ENCODE data around the gene NARF. TPM values are rescaled to one million over a fixed set of nuclear protein-coding genes. Genes with fewer than 3 reads are reported as not detected.
A peak's percentile ranks its signal among the peaks of the same experiment; 100 is the strongest.

Gene NARF
- total and polyA plus RNA-seq, 2 of the 8 experiments (the other 6 are each of a cell fraction or from before 2014, with no cell fraction given): 97.4 to 131 TPM

GRCh38 chr17:82446124-82446523 lies 12.4 kb upstream of the NARF start:
- peak overlapping the region; percentile 28 for H4K8ac ChIP-seq (ENCODE audit: extremely low read depth, insufficient read depth, low read length)
- no peaks in the 10 kb centered on the region for H3K9me3 ChIP-seq (ENCODE audit: insufficient read depth in 2 of 2, low read depth in 1 of 2, low read length in 1 of 2)
- H3K4me2 ChIP-seq (ENCODE audit: insufficient read depth in 1 of 2, low read depth in 2 of 2, low read length in 2 of 2): no peak overlapping the region
- H2BK15ac ChIP-seq (ENCODE audit: low read length): no peak overlapping the region
- WGBS, 2 experiments (ENCODE audit: extremely low coverage in 1 of 2, insufficient coverage in 1 of 2, insufficient read length in 1 of 2, insufficient replicate concordance in 2 of 2, low coverage in 1 of 2, low lambda C conversion rate in 2 of 2, missing lambda C conversion rate in 1 of 2): 88% methylated on average over 13 of the region's 15 CpGs; no CpG with 5 or more reads in 1 of the 2 experiments
- H3K56ac ChIP-seq (replicated peaks; ENCODE audit: insufficient read length, low read depth, low read length): no peak overlapping the region
- no peak overlapping the region for H4K91ac ChIP-seq (replicated peaks; ENCODE audit: insufficient read length, low read length)
- no peak overlapping the region for H3K18ac ChIP-seq (ENCODE audit: extremely low read depth, low read length)
- no peak overlapping the region for H2BK12ac ChIP-seq (ENCODE audit: low read depth, low read length)
- no peak overlapping the region for H2AFZ ChIP-seq (ENCODE audit: low read length)
- no peak for DNase-seq (ENCODE audit: low read depth in 1 of 2, low spot score in 2 of 2)
- no peak overlapping the region for H3K4me3 ChIP-seq (ENCODE audit: extremely low read depth in 1 of 4, insufficient read depth in 2 of 4, low read depth in 3 of 4, low read length in 4 of 4)
- no peak for FAIRE-seq
- H3K23me2 ChIP-seq (ENCODE audit: low read depth, low read length): peaks cover 4% of the 10 kb centered on the region; the same call in 1 of the 2 replicates
- H3K27me3 ChIP-seq (replicated peaks in 1 of 4; ENCODE audit: control insufficient read depth in 3 of 4, extremely low read depth in 1 of 4, insufficient read depth in 3 of 4, low read length in 3 of 4): no peaks in the 10 kb centered on the region
- no peak overlapping the region for H3K4ac ChIP-seq (replicated peaks; ENCODE audit: insufficient read length, low read depth, low read length)
- H2AK5ac ChIP-seq (ENCODE audit: low read depth, low read length): no peak overlapping the region
- no peaks in the 10 kb centered on the region; the same call in 1 of the 2 replicates for H3K79me1 ChIP-seq (ENCODE audit: low read depth, low read length)
- POLR2A ChIA-PET (ENCODE audit: partially characterized antibody): interaction anchor here (1.3 to 1.6 kb wide), 2 partner anchors 10 to 18 kb away, joined by 3 to 4 read pairs; no protein-coding TSS in a partner anchor
- no peak overlapping the region for H4K5ac ChIP-seq (ENCODE audit: insufficient read length, low read depth, low read length)
- H3K36me3 ChIP-seq (ENCODE audit: control insufficient read depth in 2 of 4, insufficient read depth in 4 of 4, low read length in 3 of 4): peaks cover 4 to 17% (median 12%) of the 10 kb centered on the region in 4 experiments; a peak in 4 of 8 replicates
- CTCF ChIA-PET (ENCODE audit: partially characterized antibody): interaction anchor here (1.0 to 2.8 kb wide), 3 partner anchors 22 to 47 kb away, joined by 3 to 11 read pairs (median 6); partner anchors contain the start of gene HEXD
- H3K9ac ChIP-seq (replicated peaks in 1 of 4; ENCODE audit: extremely low read depth in 1 of 4, low read depth in 3 of 4, low read length in 3 of 4): no peak overlapping the region
- no peak overlapping the region for H2BK120ac ChIP-seq (replicated peaks; ENCODE audit: low read depth, low read length)
- no peak overlapping the region for H3K23ac ChIP-seq (ENCODE audit: insufficient read length)
- H3K4me1 ChIP-seq (replicated peaks in 1 of 4; ENCODE audit: control insufficient read depth in 3 of 4, insufficient read depth in 4 of 4, low read length in 3 of 4): peaks cover 0 to 12% (median 6%) of the 10 kb centered on the region in 4 experiments; a peak in 5 of 7 replicates
- no peak overlapping the region for H2BK20ac ChIP-seq (ENCODE audit: low read length)
- no peak overlapping the region for H2BK5ac ChIP-seq (ENCODE audit: low read depth, low read length)
- H4K20me1 ChIP-seq (replicated peaks in 1 of 2; ENCODE audit: control insufficient read depth in 1 of 2, insufficient read depth in 2 of 2, low read length in 2 of 2): peaks cover 2 to 31% of the 10 kb centered on the region in 2 experiments
- no peak overlapping the region for H3K27ac ChIP-seq (ENCODE audit: low read depth, low read length)
- no peak overlapping the region for H3K14ac ChIP-seq (ENCODE audit: insufficient read length)
- peaks cover 0 to 6% of the 10 kb centered on the region in 2 experiments; a peak in 1 of 4 replicates for H3K79me2 ChIP-seq (ENCODE audit: control insufficient read depth in 1 of 2, insufficient read depth in 2 of 2, low read length in 2 of 2)
- TF ChIP-seq RBBP5 (IDR thresholded peaks at IDR 0.05; ENCODE audit: borderline replicate concordance, low read depth, low read length) (no peak), RXRA (IDR thresholded peaks at IDR 0.05; ENCODE audit: insufficient read depth, low read depth, low read length) (no peak), HDAC2 (IDR thresholded peaks at IDR 0.05; ENCODE audit: borderline replicate concordance in 1 of 2, low read depth in 2 of 2, low read length in 2 of 2) (no peak), POU5F1 (IDR thresholded peaks at IDR 0.05; ENCODE audit: low read depth, low read length) (no peak)
